H1 (cell line): ENCODE results near the gene ADIPOR2. TPM values are rescaled to one million over a fixed set of nuclear protein-coding genes. Genes with fewer than 3 reads are reported as not detected.
A peak's percentile ranks its signal among the peaks of the same experiment; 100 is the strongest.

Experiments
- CTCF ChIA-PET: fragments of 300-600 bp; sonication (Branson Sonifier 250); formaldehyde crosslinking; loops from one replicate; lab custom pipeline; 2021; ENCODE audit not compliant: partially characterized antibody; lab: Charles Lee
- POLR2A ChIA-PET: fragments of 300-600 bp; sonication (Branson Sonifier 250); formaldehyde crosslinking; loops from one replicate; lab custom pipeline; 2021; ENCODE audit warnings: inconsistent platforms; ENCODE audit not compliant: partially characterized antibody; lab: Charles Lee
- DNase-seq, 2 experiments: peaks; one replicate each; pipeline versions ENCODE4 v3.0.0 to v3.0.0-alpha.2; 2010 to 2022; ENCODE audit warnings: low spot score in 2 of 2, low read depth in 1 of 2, mixed read lengths in 1 of 2
- FAIRE-seq: peaks from 2 replicates; lab custom pipeline; 2011; peaks lifted over from hg19 to GRCh38; lab: Jason Lieb, UNC
- H2AFZ ChIP-seq: 2 replicates; pipeline ENCODE4 v1.8.1; 2012; ENCODE audit warnings: low read length, inconsistent platforms
- H2AK5ac ChIP-seq: 2 replicates; pipeline ENCODE4 v1.6.1; 2013; ENCODE audit warnings: low read depth, low read length
- H2BK120ac ChIP-seq: replicated peaks from 2 replicates; pipeline ENCODE3; 2013; ENCODE audit warnings: low read depth, low read length, inconsistent platforms
- H2BK12ac ChIP-seq: 2 replicates; pipeline ENCODE4 v1.6.1; 2013; ENCODE audit warnings: low read depth, low read length
- H2BK15ac ChIP-seq: 2 replicates; pipeline ENCODE4 v1.6.1; 2013; ENCODE audit warnings: low read length
- H2BK20ac ChIP-seq: 2 replicates; pipeline ENCODE4 v1.6.1; 2013; ENCODE audit warnings: low read length
- H2BK5ac ChIP-seq: 2 replicates; pipeline ENCODE4 v1.6.1; 2013; ENCODE audit warnings: low read depth, low read length
- H3K14ac ChIP-seq: 2 replicates; pipeline ENCODE4 v1.6.1; 2013; ENCODE audit warnings: inconsistent platforms; ENCODE audit not compliant: insufficient read length
- H3K18ac ChIP-seq: 2 replicates; pipeline ENCODE4 v1.6.1; 2013; ENCODE audit warnings: low read length; ENCODE audit errors: extremely low read depth
- H3K23ac ChIP-seq: 2 replicates; pipeline ENCODE4 v1.6.1; 2013; ENCODE audit warnings: inconsistent platforms; ENCODE audit not compliant: insufficient read length
- H3K23me2 ChIP-seq: 2 replicates; pipeline ENCODE4 v1.6.1; 2013; ENCODE audit warnings: low read depth, low read length
- H3K27ac ChIP-seq: 2 replicates; pipeline ENCODE4 v1.6.1; 2011; ENCODE audit warnings: low read depth, low read length, inconsistent platforms
- H3K27me3 ChIP-seq, 4 experiments: replicated peaks in 1 of 4; 1 replicate in 1 of 4; 2 replicates in 3 of 4; pipeline versions ENCODE4 v1.6.1 to v1.8.1; 2011 to 2013; ENCODE audit warnings: low read length in 3 of 4, mild to moderate bottlenecking in 3 of 4, inconsistent platforms in 2 of 4, mixed read lengths in 2 of 4, moderate library complexity in 1 of 4; ENCODE audit not compliant: control insufficient read depth in 3 of 4, insufficient read depth in 3 of 4; ENCODE audit errors: extremely low read depth in 1 of 4
- H3K36me3 ChIP-seq, 4 experiments: 2 replicates each; pipeline versions ENCODE4 v1.6.1 to v1.8.1; 2011 to 2013; ENCODE audit warnings: mild to moderate bottlenecking in 4 of 4, low read length in 3 of 4, moderate library complexity in 2 of 4, control low read depth in 1 of 4, inconsistent platforms in 1 of 4; ENCODE audit not compliant: insufficient read depth in 4 of 4, control insufficient read depth in 2 of 4
- H3K4ac ChIP-seq: replicated peaks from 2 replicates; pipeline ENCODE3; 2013; ENCODE audit warnings: low read length, low read depth, mixed read lengths, inconsistent platforms; ENCODE audit not compliant: insufficient read length
- H3K4me1 ChIP-seq, 4 experiments: replicated peaks in 1 of 4; 1 replicate in 1 of 4; 2 replicates in 3 of 4; pipeline versions ENCODE4 v1.6.1 to v1.8.1; 2011 to 2013; ENCODE audit warnings: low read length in 3 of 4, inconsistent platforms in 2 of 4, mixed read lengths in 1 of 4; ENCODE audit not compliant: insufficient read depth in 4 of 4, control insufficient read depth in 3 of 4
- H3K4me2 ChIP-seq, 2 experiments: 2 replicates each; pipeline versions ENCODE4 v1.6.1 to v1.8.1; 2011 to 2013; ENCODE audit warnings: low read depth in 2 of 2, low read length in 2 of 2, control low read depth in 1 of 2, inconsistent platforms in 1 of 2, mild to moderate bottlenecking in 1 of 2; ENCODE audit not compliant: insufficient read depth in 1 of 2
- H3K4me3 ChIP-seq, 4 experiments: fragments of 200-600, 300-600 bp in 1 of 4; sonication (generic), shearing (Covaris generic), sonication (Bioruptor Twin) in 1 of 4; 2 replicates each; pipeline versions ENCODE4 v1.5.1 to v1.8.1; 2011 to 2016; ENCODE audit warnings: low read length in 4 of 4, low read depth in 3 of 4, control low read depth in 2 of 4, inconsistent platforms in 2 of 4, mild to moderate bottlenecking in 2 of 4, mixed read lengths in 1 of 4, moderate library complexity in 1 of 4; ENCODE audit not compliant: insufficient read depth in 2 of 4; ENCODE audit errors: extremely low read depth in 1 of 4
- H3K56ac ChIP-seq: replicated peaks from 2 replicates; pipeline ENCODE3; 2013; ENCODE audit warnings: low read depth, mild to moderate bottlenecking, mixed read lengths, low read length, inconsistent platforms; ENCODE audit not compliant: insufficient read length
- H3K79me1 ChIP-seq: 2 replicates; pipeline ENCODE4 v1.6.1; 2013; ENCODE audit warnings: low read depth, low read length, control low read depth
- H3K79me2 ChIP-seq, 2 experiments: 2 replicates each; pipeline versions ENCODE4 v1.6.1 to v1.8.1; 2012 to 2013; ENCODE audit warnings: low read length in 2 of 2, mild to moderate bottlenecking in 2 of 2, inconsistent platforms in 1 of 2; ENCODE audit not compliant: insufficient read depth in 2 of 2, control insufficient read depth in 1 of 2
- H3K9ac ChIP-seq, 4 experiments: replicated peaks in 1 of 4; 1 replicate in 1 of 4; 2 replicates in 3 of 4; pipeline versions ENCODE4 v1.6.1 to v1.8.1; 2011 to 2013; ENCODE audit warnings: low read depth in 3 of 4, low read length in 3 of 4, control low read depth in 2 of 4, mild to moderate bottlenecking in 2 of 4, moderate library complexity in 2 of 4, inconsistent platforms in 1 of 4; ENCODE audit errors: extremely low read depth in 1 of 4
- H3K9me3 ChIP-seq, 2 experiments: 2 replicates each; pipeline versions ENCODE4 v1.6.1 to v1.8.1; 2012 to 2013; ENCODE audit warnings: mild to moderate bottlenecking in 2 of 2, moderate library complexity in 2 of 2, control low read depth in 1 of 2, inconsistent platforms in 1 of 2, low read depth in 1 of 2, low read length in 1 of 2, mixed read lengths in 1 of 2; ENCODE audit not compliant: insufficient read depth in 2 of 2
- H4K20me1 ChIP-seq, 2 experiments: replicated peaks in 1 of 2; 2 replicates each; pipeline versions ENCODE3 to v1.8.1; 2011 to 2013; ENCODE audit warnings: inconsistent platforms in 2 of 2, low read length in 2 of 2, mild to moderate bottlenecking in 1 of 2; ENCODE audit not compliant: insufficient read depth in 2 of 2, control insufficient read depth in 1 of 2
- H4K5ac ChIP-seq: 2 replicates; pipeline ENCODE4 v1.6.1; 2013; ENCODE audit warnings: low read length, low read depth, mixed read lengths, inconsistent platforms; ENCODE audit not compliant: insufficient read length
- H4K8ac ChIP-seq: 2 replicates; pipeline ENCODE4 v1.8.0; 2013; ENCODE audit warnings: mild to moderate bottlenecking, moderate library complexity, low read length, inconsistent platforms; ENCODE audit not compliant: insufficient read depth; ENCODE audit errors: extremely low read depth
- H4K91ac ChIP-seq: replicated peaks from 2 replicates; pipeline ENCODE3; 2013; ENCODE audit warnings: low read length, mixed read lengths, inconsistent platforms; ENCODE audit not compliant: insufficient read length
- KDM1A ChIP-seq: fragments of 200-600, 300-600 bp; sonication (generic); IDR thresholded peaks from 2 replicates; pipeline ENCODE4 v1.7.1; 2016; ENCODE audit warnings: mild to moderate bottlenecking, low read length, borderline replicate concordance
- TAF7 ChIP-seq: optimal IDR thresholded peaks from 2 replicates; pipeline ENCODE3; 2011; ENCODE audit warnings: low read depth, mild to moderate bottlenecking, inconsistent platforms, low read length, moderate library complexity, borderline replicate concordance
- WGBS, 2 experiments: shearing (Covaris generic) in 1 of 2; methylation state at CpG; one replicate each; pipeline versions ENCODE4 v1.1.6 to v1.1.7; 2013 to 2015; ENCODE audit warnings: low lambda C conversion rate in 2 of 2, mixed read lengths in 2 of 2, inconsistent platforms in 1 of 2, low coverage in 1 of 2, missing lambda C conversion rate in 1 of 2; ENCODE audit not compliant: insufficient replicate concordance in 2 of 2, insufficient coverage in 1 of 2, insufficient read length in 1 of 2; ENCODE audit errors: extremely low coverage in 1 of 2, missing lambda C conversion rate in 1 of 2; 5-methylcytosine and 5-hydroxymethylcytosine counted together
- polyA plus RNA-seq, 7 experiments: library from polyadenylated mRNA; depleted of rRNA in 3 of 7; stranded (reverse) in 5 of 7; unstranded in 2 of 7; fragments of >200 nt in 5 of 7; fragments of 200-250 nt in 2 of 7; gene quantifications; 1 replicate in 5 of 7; 2 replicates in 1 of 7; 4 replicates in 1 of 7; pipeline versions ENCODE4 v1.2.1 to v1.2.3, GENCODE V29; 2011 to 2013; ENCODE audit warnings: missing spikeins in 2 of 7, mixed read lengths in 2 of 7
- total RNA-seq: library from RNA; stranded (reverse); fragmentation: NEBNext Ultra II Directional; extraction: Animal tissue kit (Norgen Biotek cat#: 25700); gene quantifications from 2 replicates; pipeline ENCODE4 v1.2.1, GENCODE V29; 2021
- TF ChIP-seq, protein P1 (sequence below), 3 experiments: IDR thresholded peaks; 1 replicate in 2 of 3; 2 replicates in 1 of 3; pipeline versions ENCODE4 v1.5.1 to v1.6.1; 2011; ENCODE audit warnings: low read length in 3 of 3, mild to moderate bottlenecking in 3 of 3, inconsistent platforms in 2 of 3, low read depth in 1 of 3, moderate library complexity in 1 of 3; ENCODE audit not compliant: insufficient read depth in 1 of 3; ENCODE audit errors: control extremely low read depth in 1 of 3

Gene ADIPOR2
- total and polyA plus RNA-seq, 2 of the 8 experiments (the other 6 are each of a cell fraction or from before 2014, with no cell fraction given) = 17.5 to 50.8 TPM

DNA sequence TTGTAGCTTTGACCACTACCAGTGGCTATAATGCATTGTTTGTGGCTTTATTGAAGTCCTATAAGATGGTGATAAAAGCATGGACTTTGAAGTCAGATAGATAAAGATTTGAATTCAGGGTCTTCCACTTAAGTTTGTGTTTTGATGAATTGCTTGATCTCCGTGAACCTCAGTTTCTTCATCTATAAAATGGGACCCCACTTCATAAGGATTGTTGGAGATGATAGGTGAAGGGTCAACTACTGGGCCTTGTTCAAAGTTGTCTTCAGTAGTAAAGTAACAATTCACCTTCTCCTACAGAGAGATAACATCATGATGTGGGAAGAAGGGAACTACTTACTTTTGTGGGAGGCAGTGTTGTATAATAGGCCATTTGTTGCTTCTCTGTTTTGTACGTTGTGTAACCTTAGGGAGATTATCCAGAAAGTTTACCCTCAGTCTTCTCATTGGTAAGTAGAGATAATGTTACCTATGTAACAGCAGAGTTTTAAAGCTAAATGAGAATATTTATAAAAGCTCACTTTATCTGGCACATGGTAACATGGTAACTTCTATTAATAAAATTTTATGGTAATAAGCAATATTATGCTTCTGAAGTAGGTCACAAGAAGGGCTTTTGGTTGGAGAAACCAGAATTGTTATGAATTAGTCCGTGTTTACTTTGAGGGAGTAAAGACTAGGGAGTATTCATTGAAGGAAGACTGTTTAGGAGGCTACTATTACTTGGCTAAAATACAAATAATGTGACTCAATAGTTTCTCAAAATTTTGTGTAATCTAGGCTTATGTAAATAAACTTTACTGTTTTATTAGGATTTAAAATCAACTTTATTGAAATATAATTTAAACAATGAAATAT is 15.1 kb downstream of the ADIPOR2 start:
- Histone ChIP-seq H3K4me3 (no peak overlapping the region), H3K4me2 (no peak overlapping the region), H3K27me3 (no peaks in the 10 kb centered on the region), H3K9me3 (no peaks in the 10 kb centered on the region), H3K36me3 (no peaks in the 10 kb centered on the region; a peak in 2 of 8 replicates), H3K9ac (no peak overlapping the region), H4K8ac (no peak overlapping the region), H2BK12ac (no peak overlapping the region), H2AK5ac (no peak overlapping the region), H3K4me1 (no peaks in the 10 kb centered on the region), H2AFZ (no peak overlapping the region), H3K23ac (no peak overlapping the region), H3K23me2 (no peaks in the 10 kb centered on the region), H3K18ac (no peak overlapping the region), H2BK5ac (no peak overlapping the region), H3K79me2 (peaks cover 0 to 99% of the 10 kb centered on the region in 2 experiments; a peak in 3 of 4 replicates), H3K27ac (no peak overlapping the region), H4K5ac (no peak overlapping the region), H3K4ac (no peak overlapping the region), H4K20me1 (peaks cover 3 to 4% of the 10 kb centered on the region in 2 experiments)
- no peak for FAIRE-seq
- DNase-seq = no peak
- POLR2A ChIA-PET = no interaction called here
- CTCF ChIA-PET = interaction anchor here (1.9 kb wide), 1 partner anchor 234 kb away, joined by 4 read pairs; no protein-coding TSS in a partner anchor
- TF ChIP-seq, protein P1, sequence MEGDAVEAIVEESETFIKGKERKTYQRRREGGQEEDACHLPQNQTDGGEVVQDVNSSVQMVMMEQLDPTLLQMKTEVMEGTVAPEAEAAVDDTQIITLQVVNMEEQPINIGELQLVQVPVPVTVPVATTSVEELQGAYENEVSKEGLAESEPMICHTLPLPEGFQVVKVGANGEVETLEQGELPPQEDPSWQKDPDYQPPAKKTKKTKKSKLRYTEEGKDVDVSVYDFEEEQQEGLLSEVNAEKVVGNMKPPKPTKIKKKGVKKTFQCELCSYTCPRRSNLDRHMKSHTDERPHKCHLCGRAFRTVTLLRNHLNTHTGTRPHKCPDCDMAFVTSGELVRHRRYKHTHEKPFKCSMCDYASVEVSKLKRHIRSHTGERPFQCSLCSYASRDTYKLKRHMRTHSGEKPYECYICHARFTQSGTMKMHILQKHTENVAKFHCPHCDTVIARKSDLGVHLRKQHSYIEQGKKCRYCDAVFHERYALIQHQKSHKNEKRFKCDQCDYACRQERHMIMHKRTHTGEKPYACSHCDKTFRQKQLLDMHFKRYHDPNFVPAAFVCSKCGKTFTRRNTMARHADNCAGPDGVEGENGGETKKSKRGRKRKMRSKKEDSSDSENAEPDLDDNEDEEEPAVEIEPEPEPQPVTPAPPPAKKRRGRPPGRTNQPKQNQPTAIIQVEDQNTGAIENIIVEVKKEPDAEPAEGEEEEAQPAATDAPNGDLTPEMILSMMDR (IDR thresholded peaks at IDR 0.05; ENCODE audit: control extremely low read depth in 1 of 3, insufficient read depth in 1 of 3, low read depth in 1 of 3, low read length in 3 of 3) = no peak
- TF ChIP-seq TAF7 = no peak
- TF ChIP-seq KDM1A = peak; percentile 58; the same call in 1 of the 2 replicates
- TF ChIP-seq, all 59 proteins: peak for 1
- Histone ChIP-seq H2BK20ac (no peak overlapping the region), H4K91ac (no peak overlapping the region), H3K56ac (no peak overlapping the region), H3K79me1 (peaks cover 4% of the 10 kb centered on the region), H3K14ac (no peak overlapping the region), H2BK120ac (no peak overlapping the region), H2BK15ac (no peak overlapping the region)
- WGBS, 2 experiments = 83% methylated on average over 3 of the region's 3 CpGs; no CpG with 5 or more reads in 1 of the 2 experiments
